ENCODE measurements around the gene CASP5.
A peak's percentile ranks its signal among the peaks of the same experiment; 100 is the strongest.
"Not testable (repeated sequence)": the region's sequence is repeated elsewhere in the genome, so short reads cannot be mapped to it uniquely, and the experiment has no call there.

CASP5 gene

DNA sequence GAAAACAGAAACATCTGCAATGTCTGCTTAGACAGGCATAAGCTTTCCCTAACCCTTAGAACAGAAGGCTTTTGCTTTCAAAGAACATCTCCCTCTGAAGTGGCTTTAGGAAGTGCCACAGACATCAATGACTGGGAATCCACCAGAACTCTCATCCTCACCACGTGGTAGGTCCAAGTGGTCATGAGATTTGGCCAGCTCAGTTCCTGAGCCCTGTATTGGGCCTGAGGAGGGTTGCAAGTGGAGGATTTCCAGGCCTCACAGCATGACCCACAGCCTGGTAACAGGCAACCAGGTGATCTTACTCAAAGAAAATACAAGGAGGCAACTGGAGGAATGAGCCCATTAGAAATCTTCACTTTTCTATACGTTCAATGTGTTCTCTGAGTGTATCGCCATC lies 10.4 kb upstream of the CASP5 start:
- DNase-seq: no peak

- no peak for DNase-seq
Measured at GRCh38 chr11:105032495-105032894, 9.5 kb upstream of the CASP5 start.

GRCh38 chr11:105027678-105028077 lies 4.7 kb upstream of the CASP5 start:
- no peak for DNase-seq

GRCh38 chr11:105024394-105024793 lies 1.4 kb upstream of the CASP5 start:
- no peak for DNase-seq

- DNase-seq: no peak
Measured at GRCh38 chr11:105022527-105022926, 441 bp downstream of the CASP5 start.

DNA sequence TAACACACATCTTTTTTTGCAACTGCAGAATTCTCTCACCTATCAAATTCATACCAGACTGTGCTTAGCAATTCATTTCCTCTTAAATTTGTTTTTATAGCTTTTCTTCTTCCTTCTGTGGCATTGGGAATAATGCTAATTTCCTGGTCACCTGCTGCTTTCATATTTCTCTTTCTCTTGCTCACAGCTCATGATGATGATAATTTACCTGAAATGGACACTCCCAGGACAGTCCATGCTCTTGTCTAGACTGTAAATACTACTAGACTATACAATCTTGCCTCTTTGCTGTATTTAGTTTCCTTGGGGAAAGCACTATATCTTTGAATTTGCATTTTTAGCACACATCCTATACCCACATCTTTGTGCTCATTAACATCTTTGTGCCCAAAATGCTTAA lies 15.5 kb downstream of the CASP5 start:
- DNase-seq: no peak

GRCh38 chr11:105005451-105005845 lies 17.5 kb downstream of the CASP5 start:
- DNase-seq: no peak

DNA sequence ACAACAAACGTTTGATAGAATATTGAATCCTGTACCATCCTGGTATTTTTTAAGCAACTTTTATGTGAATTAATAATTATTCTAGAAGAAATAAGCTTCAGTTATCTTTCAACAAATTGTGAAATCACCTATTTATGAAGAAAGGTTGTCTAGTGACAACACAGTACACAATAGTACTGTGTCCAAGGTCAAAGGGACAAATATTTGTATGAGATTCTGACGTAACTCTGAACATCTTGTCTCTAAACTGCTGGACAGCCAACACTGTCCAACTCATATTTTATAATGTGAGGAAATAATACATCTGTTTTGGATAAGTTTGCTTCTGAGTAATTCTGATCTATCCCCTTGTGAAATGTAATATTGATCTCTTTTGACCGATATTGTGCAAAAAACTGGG lies 18.9 kb downstream of the CASP5 start:
- no peak for DNase-seq

DNA sequence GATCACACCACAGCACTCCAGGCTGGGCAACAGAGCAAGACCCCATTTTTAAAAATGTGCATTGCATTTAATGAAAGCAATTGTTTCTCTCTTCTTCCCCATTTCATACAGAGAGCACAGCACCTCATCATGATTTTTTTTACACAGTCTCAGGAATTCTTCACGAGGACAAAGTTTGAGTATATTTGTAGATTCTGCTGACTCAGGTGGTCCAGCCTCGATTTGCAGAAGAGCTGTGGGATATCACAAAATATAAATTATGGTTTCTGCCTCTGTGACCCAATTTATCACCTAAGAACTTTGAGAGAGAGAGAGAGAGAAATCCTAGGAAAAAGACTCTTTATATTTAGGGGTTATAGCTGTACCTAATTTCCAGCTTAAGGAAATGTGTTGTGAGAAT lies 19.8 kb downstream of the CASP5 start:
- DNase-seq: no peak

DNA sequence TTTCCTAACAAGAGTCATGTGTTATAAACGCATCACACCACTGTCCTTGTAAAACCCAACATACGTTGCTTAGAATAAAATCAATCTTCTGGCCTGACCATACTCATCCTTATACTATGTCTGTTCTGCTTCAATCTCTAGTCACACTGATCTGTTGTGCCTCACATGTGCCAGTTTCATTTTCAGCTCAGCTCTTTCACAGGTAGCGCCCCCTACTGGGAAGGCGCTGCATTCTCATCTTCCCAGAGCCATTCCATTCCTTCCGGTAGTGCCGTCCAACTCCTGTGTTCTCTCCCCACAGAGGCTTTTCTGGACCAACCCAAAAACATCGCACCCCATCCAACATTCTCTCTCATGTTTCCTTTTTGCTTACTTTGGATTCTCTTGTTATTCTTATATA lies 22.2 kb downstream of the CASP5 start:
- DNase-seq: no peak

GRCh38 chr11:105000167-105000566 lies 22.8 kb downstream of the CASP5 start:
- DNase-seq: no peak

DNA sequence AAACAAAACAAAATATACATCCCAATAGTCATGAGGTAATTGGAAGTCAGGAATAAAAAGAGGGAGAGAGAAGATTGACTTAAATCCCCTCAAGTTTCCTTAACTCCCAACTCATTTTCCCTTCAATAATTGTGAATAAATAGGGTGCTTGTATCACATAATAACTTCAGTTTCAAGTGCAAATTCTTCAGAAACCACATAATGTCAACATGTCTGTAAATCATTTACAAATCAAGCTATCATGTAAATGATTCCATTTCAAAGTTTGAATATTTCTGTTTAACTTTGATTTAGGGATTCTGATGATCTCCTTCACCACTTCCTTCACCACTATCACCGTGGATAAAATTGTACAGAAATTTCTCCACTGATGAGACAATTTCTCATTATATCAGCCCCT lies 23.2 kb downstream of the CASP5 start:
- DNase-seq: no peak

GRCh38 chr11:104997288-104997687 lies 25.7 kb downstream of the CASP5 start:
- DNase-seq: no peak

- DNase-seq: peak; percentile 24
Measured at GRCh38 chr11:104995001-104995408, 28.0 kb downstream of the CASP5 start.

- no peak for DNase-seq
Measured at GRCh38 chr11:104992781-104993180, 30.2 kb downstream of the CASP5 start.

- DNase-seq: no peak
Measured at GRCh38 chr11:104991994-104992393, 31.0 kb downstream of the CASP5 start.

DNA sequence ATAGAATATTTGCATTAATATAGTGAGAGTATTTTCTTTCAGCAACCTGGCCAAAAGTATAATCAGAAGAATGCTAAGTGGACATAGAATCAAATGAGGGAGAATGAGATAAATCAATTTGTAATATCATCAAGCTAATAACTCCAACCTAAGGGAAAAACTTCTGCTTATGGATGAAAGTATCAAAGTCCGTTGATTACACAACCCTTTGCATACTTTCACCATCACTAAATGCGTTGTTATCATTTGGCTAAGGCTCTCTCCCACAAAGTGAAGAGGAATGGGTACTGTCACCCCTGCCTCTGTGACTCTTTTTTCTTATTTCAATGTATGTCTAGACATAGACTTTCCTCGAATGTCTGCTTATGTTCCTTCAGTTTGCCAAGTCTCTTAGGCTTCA lies 38.2 kb downstream of the CASP5 start:
- no peak for DNase-seq

- no peak for DNase-seq
Measured at GRCh38 chr11:104979839-104980238, 43.1 kb downstream of the CASP5 start.

DNA sequence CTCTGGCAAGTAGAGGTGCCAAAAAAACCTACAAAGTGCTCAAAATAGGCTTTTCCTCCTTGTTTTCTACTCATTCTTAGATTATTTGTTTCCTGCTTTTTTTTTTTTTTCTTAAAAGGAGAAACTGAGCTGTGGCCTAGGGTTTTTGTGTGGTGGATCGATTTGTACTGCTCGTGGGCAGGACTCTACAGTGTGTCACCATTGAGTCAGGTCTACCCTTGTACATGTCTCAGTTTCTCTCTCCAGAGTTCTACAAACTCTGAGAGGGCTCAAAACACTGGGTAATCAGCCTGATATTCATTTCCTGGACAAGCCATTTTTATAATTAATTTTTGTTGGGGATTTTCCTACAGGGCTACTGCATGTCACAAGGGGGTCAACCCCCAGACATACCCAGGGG lies 49.4 kb downstream of the CASP5 start:
- no peak for DNase-seq

DNA sequence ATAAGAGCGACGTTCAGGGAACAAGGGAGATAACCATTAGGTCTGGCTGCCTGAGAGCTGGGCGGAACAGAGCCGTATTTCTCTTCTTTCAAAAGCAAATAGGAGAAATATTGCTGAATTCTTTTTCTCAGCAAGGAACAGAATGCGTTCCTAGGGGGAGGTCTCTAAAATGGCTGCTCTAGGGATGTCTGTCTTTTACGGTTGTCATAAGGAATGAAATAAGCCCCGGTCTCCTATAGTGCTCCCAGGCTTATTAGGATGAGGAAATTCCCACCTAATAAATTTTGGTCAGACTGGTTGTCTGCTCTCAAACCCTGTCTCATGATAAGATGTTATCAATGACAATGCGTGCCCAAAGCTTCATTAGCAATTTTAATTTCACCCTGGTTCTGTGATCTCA lies 50.0 kb downstream of the CASP5 start:
- DNase-seq: not testable (repeated sequence)

- no peak for DNase-seq
Measured at GRCh38 chr11:104970756-104971155, 52.2 kb downstream of the CASP5 start.

DNA sequence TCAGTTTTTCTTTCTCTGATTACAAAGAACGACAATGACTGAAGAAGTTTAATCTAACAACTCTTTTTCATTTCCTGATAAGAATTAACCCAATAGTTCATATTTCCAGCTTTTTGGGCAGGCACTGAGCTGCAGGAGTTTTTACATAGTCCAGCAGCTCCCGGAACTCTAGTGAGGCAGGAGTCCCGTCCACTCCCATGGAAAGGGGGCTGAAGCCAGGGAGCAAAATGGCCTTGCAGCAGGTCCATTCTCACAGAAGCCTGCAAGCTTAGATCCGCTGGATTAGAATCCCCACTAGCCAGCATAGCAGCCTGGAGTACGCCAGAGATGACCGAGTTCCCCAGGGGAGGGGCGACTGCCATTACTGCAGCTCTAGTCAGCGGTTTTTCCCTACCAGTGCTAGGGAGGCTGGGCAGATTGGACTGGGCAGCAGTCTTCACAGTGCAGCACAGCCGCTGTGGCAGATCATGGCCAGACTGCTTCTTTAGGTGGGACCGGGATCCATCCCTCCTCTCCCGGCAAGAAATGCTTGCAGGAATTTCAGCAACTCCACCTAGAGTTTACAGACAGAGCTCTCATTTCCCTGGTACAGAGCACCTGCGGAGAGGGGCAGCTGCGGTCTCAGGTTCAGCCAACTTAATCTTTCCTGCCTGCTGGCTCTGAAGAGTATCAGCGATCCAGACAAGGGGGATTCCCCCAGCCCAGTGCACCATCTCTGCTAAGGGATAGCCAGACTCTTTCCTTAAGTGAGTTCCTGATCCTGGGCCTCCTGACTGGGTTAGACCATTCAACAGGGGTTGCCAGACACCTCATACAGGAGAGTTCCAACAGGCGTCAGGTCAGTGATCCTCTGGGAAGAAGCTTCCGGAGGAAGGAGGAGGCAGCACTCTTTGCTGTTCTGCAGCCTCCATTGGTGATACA lies 53.9 kb downstream of the CASP5 start:
- DNase-seq: no peak

DNA sequence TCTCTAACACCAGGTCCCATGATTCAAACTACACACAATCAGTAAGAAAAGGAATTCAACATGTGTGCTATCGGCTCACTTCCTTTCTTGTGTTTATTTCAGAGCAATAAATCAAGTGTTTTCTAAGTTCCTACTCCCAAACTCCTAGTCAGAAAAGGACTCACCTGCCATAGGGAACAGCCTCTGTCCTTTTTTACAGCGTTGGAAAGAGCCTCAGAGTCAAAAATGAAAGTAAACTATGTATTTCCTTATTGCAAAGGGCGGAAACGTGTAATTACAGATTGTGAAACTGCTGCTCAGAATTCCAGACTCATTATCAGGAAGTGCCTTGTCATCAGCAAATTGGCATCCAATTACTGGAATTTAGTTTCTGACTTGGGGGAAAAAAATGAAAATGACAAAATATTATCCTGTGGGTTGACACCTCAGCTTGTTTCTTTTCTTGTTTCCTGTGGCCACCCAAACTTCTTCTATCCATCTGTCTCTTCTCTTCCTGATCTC lies 54.6 kb downstream of the CASP5 start, which contains the start of gene CASP4:
TSS of gene CASP4 (minus strand) at position 220 of the 501 bp plus-strand sequence. CDS start at position 171, 49 bp downstream.
- DNase-seq: no peak

DNA sequence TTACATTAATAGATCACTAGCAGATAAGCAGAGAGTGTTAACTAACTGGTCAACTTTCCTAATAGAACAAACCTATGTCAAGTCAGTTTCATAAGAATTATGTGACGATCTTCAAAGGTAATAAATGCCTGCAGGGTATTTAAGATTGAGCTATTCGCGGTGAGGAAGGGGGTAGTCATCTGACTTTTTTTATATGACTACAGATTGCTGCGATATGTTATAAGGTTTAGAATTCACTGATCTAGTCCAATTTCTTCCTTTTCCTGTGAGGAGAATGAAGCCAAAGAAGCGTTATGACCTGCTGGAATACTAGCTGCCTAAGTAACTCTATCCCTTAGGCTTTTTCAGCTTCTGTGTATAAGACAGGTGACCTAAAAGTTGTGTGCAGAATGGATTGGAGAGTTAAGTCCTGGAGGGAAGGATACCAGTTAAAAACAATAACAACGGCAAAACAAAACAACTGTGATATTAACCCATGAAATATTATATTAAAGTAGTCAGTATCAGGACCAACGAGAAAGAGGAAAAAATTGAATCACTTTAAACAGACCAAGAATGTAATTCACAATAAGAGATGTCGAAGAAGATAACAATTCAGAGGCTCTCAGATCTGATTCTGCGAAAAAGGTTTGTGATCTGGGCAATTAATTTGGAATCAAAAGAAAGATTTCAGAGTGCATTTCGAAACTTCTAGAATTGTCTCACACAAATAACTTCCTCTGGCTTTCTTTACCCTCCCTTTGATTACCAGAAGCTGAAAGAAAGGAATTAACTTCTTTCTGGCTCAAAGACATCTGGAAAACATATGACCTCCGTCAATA lies 55.2 kb downstream of the CASP5 start:
- DNase-seq: no peak

All from NCI-H2107 (cell line).